HG03064 (cell line): ENCODE results near the gene NBL1.

Experiments used
- ATAC-seq: cut with Tn5 transposase; IDR thresholded peaks from one replicate; pipeline ENCODE4 v1.9.1; 2021; ENCODE audit warnings: low read depth; ENCODE audit not compliant: unreplicated experiment

Gene NBL1

DNA sequence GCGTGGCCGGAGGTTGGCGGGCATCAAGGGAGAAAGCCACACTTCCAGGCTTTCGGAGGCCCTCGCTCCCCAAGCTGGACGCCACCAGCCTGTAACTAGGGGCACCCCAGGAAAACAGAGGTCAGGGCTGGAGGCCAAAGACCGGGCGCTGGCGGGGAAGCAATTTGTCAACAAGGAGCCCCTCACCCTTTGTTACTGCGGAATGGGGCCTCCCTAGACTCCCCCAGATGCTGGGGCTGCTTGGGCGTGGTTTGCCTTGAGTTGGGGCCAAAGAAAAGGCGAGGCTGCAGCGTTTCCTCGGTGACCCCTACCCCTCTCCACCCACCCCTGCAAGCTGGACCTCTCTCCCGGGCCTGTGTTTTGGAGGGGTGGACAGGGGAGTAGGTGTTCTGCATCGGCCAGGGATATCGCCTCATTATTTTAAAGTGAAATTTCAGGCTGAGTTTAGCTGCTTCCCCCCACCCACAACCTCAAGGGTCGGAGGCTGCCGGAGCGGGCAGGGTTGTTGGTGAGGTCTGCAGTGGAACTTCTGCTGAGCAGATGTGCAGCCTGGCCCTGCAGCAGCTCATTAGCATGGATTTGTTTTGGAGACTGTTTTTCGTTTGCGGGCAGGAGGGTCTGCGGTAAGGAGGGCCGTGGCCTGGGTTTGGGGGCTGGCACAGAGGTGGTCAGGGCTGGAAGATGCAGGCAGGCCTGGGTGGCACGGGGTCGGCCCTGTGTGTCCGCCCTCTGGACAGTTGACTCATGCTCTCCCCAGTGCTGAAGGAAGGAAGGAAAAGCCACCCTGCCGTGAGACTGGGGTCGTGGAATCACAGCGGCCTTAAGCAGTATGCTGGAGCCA, 1.5 kb downstream of the NBL1 start:
- ATAC-seq, result no peak

GRCh38 chr1:19646377-19647319, 2.5 kb downstream of the NBL1 start:
- ATAC-seq, result no peak

DNA sequence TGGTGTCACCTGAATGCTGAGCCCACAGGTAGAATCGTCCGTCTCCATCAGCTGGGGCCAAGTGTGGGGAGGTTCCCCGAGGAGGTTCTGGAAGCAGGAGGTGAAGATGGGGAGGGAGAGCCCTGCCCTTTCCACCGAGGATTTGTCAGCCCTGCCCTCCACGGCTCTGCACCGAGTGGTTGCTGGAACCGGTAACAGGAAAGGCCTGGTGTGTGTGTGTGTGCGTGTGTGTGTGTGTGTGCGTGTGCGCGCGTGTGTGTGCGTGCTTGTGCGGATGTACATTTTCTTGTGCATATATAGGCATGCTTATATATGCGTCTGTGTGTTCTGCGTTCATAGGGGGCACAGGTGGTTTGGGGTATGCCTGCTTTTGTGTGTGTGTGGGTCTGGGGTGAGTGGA, 3.5 kb downstream of the NBL1 start:
- no peak for ATAC-seq

DNA sequence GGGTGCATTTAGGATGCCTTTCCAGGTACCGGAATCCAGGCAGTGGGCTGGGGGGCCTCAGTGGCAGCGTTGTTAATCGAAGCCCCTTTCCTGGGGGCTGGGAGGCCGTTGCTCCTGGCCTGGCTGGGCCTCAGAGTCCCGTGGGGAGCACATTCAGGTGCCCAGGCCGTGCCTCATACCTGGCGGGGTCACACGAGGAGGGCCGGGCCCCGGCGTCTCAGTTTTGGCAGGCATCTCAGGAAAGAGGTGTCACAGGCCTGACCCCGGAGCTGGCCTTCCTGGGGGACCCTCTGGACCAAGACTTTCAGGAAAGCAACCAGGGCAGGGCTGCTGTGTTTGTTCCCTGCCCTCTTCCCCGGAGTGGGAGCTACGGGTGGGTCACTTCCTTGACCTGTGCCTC, 4.1 kb downstream of the NBL1 start:
- no peak for ATAC-seq

- no peak for ATAC-seq
Observed at GRCh38 chr1:19648689-19649088, 4.6 kb downstream of the NBL1 start.

GRCh38 chr1:19650416-19651140, 6.5 kb downstream of the NBL1 start:
- ATAC-seq, result no peak

DNA sequence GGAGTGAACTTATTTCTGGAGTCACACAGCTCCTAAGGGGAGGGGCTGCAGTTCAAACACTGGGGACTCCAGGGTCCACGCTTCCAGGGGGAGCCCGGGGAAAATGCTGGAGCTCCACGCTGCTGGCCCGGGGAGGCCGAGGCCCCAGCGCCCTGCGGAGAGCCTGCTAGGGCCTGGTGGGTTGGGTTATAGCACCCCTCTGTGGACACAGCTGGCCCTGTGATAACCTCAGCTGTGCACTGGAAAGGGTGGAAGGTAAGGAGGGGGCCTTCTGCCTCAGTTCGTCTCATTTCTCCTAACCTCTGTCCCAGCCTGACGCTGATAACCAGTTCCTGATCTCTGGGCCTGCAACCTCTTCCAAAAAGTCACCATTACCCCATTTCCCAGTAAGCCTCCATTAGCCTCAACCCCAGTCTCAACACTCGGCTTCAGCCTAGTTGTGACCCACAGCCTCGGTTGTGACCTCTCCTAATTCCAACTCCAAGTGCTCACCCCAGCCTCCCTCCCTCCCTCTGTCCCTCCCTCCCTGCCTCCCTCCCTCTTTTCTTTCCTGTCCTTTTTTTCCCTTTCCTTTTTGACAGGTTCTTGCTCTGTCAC, 7.1 kb downstream of the NBL1 start:
- ATAC-seq, result no peak

DNA sequence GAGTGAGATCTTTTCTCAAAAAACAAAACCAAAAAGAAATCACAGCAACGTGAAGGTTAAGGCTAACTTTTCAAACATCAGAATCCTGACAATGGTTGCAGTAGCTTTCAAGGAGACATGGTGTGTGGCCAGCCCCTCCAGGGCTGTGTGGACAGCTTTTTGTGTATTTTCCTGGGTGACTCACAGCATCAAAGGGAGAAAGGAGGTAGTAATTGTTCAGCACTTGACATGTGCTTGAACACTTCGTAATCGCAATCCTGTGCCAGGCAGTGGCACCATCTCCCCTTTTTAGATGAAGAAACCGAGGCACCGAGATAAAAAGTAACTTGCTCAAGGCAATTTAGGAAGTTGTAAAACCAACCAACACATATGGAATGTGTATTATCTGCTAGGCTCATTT, 10.3 kb downstream of the NBL1 start:
- no peak for ATAC-seq

GRCh38 chr1:19654886-19655717, 11.0 kb downstream of the NBL1 start:
- ATAC-seq, result no peak

DNA sequence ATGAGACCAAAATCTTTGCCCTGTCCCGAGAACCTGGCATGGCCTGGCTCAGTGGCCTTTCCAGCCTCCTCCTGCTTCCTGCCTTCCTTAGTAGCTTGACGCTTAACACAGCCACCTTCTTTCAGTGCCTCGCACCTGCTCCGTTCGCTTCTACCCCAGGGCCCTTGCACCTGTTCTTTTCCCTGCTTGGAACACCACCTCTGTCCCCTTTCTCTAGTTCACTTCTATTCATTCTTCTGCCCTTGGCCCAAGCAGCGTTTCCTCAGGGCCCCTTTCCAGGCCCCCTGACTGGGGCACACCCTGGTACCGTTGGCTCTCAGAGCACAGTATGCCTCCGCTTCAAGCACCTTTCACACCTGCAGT, 11.6 kb downstream of the NBL1 start:
- no peak for ATAC-seq

- no peak for ATAC-seq
Observed at GRCh38 chr1:19656134-19656779, 12.1 kb downstream of the NBL1 start.

- ATAC-seq, result no peak
Observed at GRCh38 chr1:19656780-19657466, 12.8 kb downstream of the NBL1 start.

- no peak for ATAC-seq
Observed at GRCh38 chr1:19657511-19657910, 13.4 kb downstream of the NBL1 start.

- ATAC-seq, result no peak
Observed at GRCh38 chr1:19658186-19658585, 14.1 kb downstream of the NBL1 start.

DNA sequence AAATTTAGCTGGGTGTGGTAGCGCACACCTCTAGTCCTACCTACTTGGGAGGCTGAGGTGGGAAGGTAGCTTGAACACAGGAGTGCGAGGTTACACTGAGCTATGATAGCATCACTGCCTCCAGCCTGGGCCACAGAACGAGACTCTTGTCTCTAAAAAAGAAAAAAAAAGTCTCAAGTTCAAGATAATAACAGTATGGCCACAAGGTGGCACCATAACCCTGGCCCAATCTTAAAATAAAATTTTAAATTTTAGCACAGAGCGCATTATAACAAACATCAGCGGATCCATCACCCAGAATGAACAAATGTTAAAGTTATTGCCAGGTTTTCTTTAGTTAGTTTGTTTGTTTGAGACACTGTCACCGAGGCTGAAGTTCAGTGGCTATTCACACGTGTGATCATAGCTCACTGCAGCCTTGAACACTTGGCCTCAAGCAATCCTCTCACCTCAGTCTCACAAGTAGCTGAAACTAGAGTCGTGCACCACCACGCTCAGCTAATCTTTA, 17.7 kb downstream of the NBL1 start:
- ATAC-seq, result no peak

DNA sequence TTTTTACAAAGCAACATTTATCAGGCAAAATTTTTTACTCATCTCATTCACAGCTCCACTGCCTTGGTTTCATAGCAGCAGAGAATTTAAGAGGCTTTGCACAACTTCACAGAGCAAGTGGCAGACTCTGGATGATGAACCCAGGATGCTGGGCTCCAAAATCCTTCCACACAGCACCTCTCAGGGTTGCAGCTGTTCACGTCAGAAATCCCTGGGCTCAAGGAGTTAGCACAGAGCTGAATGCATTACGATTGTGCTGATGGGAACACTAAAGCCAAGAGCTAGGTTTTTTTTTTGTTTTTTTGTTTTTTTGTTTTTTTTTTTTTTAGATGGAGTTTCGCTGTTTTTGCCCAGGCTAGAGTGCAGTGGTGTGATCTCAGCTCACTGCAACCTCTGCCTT, 18.2 kb downstream of the NBL1 start:
- ATAC-seq, result no peak

- no peak for ATAC-seq
Observed at GRCh38 chr1:19664453-19665185, 20.5 kb downstream of the NBL1 start, which contains the start of gene HTR6. Gene HTR6, plus strand, starts transcription at chr1:19664875. Its CDS starts 879 bp downstream, at chr1:19665754.

GRCh38 chr1:19665186-19665495, 21.0 kb downstream of the NBL1 start:
- no peak for ATAC-seq
